HT1080 (cell line): Measurements from ENCODE around the gene CTSO. TPM values are rescaled to one million over a fixed set of nuclear protein-coding genes. Genes with fewer than 3 reads are reported as not detected.

Source experiments
- total RNA-seq: library from RNA; depleted of rRNA; stranded (reverse); fragments of >200 nt; shearing (Covaris generic); gene quantifications from 2 replicates; pipeline ENCODE4 v1.2.3, GENCODE V29; 2014; rRNA removed

Gene CTSO
- total RNA-seq, 1 experiment from 2014 or later, result 1.1 TPM

Other genes with a start within 250 kb of the CTSO start
- gene GUCY1B1, start 194.8 kb downstream of the CTSO start, total RNA-seq, result 5.3 and 7.6 TPM in 2 replicates
- not detected in 2 replicates for gene ASIC5, start 87.6 kb downstream of the CTSO start, total RNA-seq
- 0.50 and 1.0 TPM in 2 replicates for gene TDO2, start 50.2 kb downstream of the CTSO start, total RNA-seq